H1 (cell line): ENCODE measurements around the gene KCNG3. TPM values are rescaled to one million over a fixed set of nuclear protein-coding genes. Genes with fewer than 3 reads are reported as not detected.

Source experiments
- polyA plus RNA-seq, 7 experiments: library from polyadenylated mRNA; depleted of rRNA in 3 of 7; stranded (reverse) in 5 of 7; unstranded in 2 of 7; fragments of >200 nt in 5 of 7; fragments of 200-250 nt in 2 of 7; gene quantifications; 1 replicate in 5 of 7; 2 replicates in 1 of 7; 4 replicates in 1 of 7; pipeline versions ENCODE4 v1.2.1 to v1.2.3, GENCODE V29; 2011 to 2013; ENCODE audit warnings: missing spikeins in 2 of 7, mixed read lengths in 2 of 7
- small RNA-seq: library from polyadenylated mRNA; stranded (forward); fragments of <200 nt; extraction: miRNeasy Mini kit (QIAGEN cat#:217004); gene quantifications from one replicate; pipeline ENCODE3, GENCODE V24; 2013; ENCODE audit not compliant: insufficient read depth
- total RNA-seq: library from RNA; stranded (reverse); fragmentation: NEBNext Ultra II Directional; extraction: Animal tissue kit (Norgen Biotek cat#: 25700); gene quantifications from 2 replicates; pipeline ENCODE4 v1.2.1, GENCODE V29; 2021

Gene KCNG3
- total and polyA plus RNA-seq, 2 of the 8 experiments (the other 6 are each of a cell fraction or from before 2014, with no cell fraction given): 8.1 to 21.3 TPM

Small RNA genes within 50 kb of the gene (small RNA-seq; reads per million reads assigned to genes)
- gene RF00017: not detected
- not detected for gene RF00612

Other genes with a start within 250 kb of the KCNG3 start
- 85.6 and 91.7 TPM in 2 replicates for gene COX7A2L, start 132.8 kb downstream of the KCNG3 start, total RNA-seq
- gene COX7A2L, start 132.8 kb downstream of the KCNG3 start, polyA plus RNA-seq (2011; rRNA removed): 67.1 and 114 TPM in 2 replicates
- gene MTA3, start 74.7 kb upstream of the KCNG3 start, total RNA-seq: 184 and 197 TPM in 2 replicates
- 106 and 125 TPM in 2 replicates for gene MTA3, start 74.7 kb upstream of the KCNG3 start, polyA plus RNA-seq (2011; rRNA removed)